ENCODE measurements around the gene HSPG2.
A peak's percentile ranks its signal among the peaks of the same experiment; 100 is the strongest.
"Not testable (repeated sequence)": the region's sequence is repeated elsewhere in the genome, so short reads cannot be mapped to it uniquely, and the experiment has no call there.

The HSPG2 gene

DNA sequence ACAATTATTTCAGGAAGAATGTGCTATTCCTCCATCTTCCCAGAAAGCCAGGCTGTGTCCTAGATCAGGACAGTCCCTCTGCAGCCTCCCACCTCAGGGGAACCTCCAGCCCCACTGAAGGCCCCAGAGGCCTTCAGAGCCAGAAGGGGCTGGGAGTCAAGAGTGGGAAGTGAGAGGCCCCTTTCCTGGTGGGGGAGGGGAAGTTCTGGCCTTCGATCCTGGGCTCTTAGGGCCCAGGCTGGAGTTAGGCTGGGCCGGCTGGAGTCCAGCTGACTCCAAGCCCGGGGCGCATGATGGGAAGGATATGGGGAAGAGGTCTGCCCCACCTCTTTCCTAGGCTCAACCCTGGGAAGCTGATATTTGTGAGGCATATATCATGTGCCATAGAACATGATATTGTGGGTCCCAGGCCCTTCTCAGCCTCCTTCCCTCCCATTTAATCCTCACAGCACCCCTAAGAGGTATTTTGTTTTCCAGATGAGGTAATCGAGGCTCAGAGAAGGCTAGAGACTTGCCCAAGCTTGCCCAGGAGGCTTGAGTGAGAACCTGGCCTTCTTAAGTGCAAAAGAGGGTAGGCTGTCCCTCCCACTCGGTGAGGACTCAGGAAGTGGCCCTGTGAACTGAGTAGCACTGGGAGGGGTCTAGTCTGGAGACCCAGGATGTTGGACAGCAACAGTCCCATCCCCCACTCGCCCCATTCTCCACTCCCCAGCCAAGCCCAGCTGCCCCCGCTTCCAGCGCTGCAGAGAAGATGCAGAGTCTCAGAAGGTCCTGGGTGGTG, 18.6 kb upstream of the HSPG2 start:
- DNase-seq (ENCODE audit: low spot score) = no peak

DNA sequence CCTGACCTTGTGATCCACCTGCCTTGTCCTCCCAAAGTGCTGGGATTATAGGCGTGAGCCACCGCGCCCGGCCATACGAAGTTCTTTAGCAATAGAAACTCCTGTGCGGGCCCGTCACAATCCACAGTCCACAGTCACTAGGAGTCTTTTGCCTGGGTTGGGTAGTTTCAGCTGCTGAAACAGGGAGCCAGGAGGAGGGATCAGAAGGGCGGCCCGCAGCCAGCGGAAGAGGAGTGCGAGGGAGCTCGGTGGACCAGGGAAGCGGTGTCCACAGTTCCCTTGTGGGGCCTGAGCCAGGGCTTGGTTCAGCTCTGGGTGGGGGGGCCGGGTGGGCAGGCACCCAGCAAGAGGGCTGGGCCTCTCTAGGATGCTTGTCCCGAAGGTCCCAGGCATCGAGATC, 17.9 kb upstream of the HSPG2 start:
- DNase-seq (ENCODE audit: low spot score) = no peak

- DNase-seq (ENCODE audit: low spot score) = no peak
Measured at GRCh38 chr1:21952786-21953520, 15.8 kb upstream of the HSPG2 start.

- DNase-seq (ENCODE audit: low spot score) = no peak
Measured at GRCh38 chr1:21951226-21951870, 14.2 kb upstream of the HSPG2 start.

DNA sequence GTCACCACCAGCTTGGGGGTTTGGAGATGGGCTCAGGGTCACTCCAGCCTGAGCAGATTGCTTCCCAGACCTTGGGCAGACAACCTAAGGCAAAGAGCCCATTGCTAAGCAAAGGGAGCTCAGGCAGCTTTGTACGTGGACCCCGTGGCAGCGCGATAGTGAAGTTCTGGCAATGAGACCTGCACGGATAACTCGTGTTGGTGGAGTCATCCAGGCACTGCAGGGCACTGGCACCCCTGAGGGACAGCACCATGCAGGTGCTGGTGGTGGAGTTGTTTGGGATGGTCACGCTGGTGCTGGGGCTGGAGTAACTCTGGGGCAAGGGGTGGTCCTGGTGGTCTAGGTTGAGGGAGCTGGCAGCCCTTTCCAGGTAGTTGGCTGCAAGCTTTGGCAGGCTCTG, 13.6 kb upstream of the HSPG2 start:
- no peak for DNase-seq (ENCODE audit: low spot score)

DNA sequence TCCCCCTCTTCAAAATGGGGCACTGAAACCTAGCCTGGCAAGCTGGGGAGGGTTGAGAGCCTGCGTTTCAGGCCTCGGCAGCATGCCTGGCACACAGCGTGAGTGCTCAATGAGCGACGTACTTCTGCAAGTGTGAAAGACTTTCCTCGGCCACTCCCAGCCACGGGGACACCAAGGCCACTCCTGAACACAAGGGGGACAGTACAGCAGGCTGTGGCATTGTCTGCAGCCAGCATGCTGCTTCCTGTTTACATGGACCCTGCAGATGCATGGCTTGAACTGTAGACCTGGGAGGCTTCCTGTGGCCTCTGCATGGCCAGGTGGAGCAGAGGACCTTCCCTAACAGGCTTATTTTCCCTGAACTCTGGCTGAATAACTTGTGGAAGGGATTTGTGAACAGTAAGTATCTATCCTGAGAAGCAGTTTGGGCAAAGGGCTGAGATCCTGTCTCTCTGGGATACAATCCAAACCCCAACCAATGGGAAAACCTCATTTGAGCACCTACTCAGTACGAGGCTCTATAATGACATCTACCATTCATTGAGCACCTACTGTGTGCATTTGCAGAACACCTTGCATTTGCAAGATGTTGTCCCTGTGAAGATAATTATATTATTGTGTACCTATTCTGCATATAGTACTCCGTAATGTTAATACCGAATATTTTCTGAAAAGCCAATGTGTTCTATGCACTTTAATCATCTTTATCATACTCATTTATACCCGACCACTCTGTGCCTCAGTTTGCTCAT, 9.9 kb upstream of the HSPG2 start:
- no peak for DNase-seq (ENCODE audit: low spot score)

DNA sequence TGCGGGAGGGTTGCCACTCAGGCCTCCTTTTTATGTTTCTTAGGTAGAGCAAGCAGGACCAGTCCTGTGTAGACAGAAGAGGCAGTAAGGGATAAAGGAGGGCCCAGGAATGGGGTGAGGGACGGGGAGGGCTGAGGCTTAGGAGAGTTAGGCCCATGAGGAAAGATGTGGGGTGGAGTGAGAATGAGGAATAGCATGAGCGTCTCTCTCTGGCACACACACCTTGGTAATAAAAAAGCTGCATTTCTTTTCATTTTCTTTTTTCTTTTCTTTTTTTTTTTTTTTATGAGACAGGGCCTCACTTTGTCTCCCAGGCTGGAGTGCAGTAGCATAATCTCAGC, 7.6 kb upstream of the HSPG2 start:
- DNase-seq (ENCODE audit: low spot score) = no peak

DNA sequence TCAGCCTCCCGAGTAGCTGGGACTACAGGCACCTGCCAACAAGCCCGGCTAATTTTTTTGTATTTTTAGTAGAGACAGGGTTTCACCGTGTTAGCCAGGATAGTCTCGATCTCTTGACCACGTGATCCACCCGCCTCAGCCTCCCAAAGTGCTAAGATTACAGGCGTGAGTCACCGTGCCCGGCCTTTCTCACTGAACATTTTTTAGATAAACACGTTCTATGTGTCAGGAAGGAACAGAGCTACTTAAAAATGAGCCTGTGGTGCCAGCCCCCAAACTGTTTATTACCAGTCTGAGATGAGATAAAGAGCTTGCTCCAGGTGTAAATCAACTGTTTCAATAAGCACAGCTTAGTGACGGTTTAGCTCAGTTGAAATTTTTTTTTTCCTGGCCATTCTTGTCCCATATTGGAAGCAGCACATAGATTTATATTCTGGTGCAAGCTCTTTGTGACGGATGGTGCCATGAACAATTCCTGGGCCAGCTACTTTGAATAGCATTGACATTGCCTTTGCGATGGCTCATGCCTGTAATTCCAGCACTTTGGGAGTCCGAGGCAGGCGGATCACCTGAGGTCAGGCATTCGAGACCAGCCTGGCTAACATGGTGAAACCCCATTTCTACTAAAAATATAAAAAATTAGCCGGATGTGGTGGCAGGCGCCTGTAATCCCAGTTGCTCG, 6.0 kb upstream of the HSPG2 start:
- not testable (repeated sequence) for DNase-seq (ENCODE audit: low spot score)

- no peak for DNase-seq (ENCODE audit: low spot score)
Measured at GRCh38 chr1:21942464-21942863, 5.4 kb upstream of the HSPG2 start.

DNA sequence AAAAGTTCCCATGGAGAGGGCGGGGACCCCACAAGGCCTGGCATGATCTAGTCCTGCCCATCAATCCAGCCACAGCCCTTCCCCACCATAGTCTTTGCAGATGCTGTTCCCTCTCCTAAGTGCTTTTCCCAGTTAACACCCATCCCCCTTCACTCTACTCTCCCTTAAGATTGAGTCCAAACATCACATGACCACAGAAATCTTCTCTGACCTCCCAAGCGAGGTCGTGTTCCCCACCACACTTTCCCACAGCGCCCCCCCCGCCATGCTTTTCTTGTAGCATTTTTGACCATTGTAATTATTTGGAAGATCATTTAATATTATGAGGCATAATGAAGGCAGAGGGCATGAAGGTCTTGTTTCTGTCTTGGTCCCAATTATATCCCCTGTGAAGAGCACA, 4.3 kb upstream of the HSPG2 start:
- DNase-seq (ENCODE audit: low spot score) = no peak

DNA sequence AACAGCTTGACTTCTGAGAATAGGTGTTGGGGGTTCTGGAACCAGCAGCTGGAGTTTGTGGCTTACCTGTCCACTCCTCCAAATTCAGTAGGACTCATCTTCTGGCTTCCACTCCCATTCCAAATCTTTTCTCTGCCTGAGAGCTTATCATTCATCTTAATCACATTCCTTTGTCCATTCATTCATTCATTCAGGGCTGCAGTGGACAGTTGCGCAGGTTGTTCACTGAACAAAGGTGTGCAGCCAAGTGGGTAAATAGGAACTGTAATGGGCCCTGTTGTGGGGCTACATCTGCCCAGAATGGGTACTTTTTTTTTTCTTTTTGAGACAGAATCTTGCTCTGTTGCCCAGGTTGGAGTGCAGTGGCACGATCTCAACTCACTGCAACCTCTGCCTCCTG, 3.4 kb upstream of the HSPG2 start:
- no peak for DNase-seq (ENCODE audit: low spot score)

- DNase-seq (ENCODE audit: low spot score) = no peak
Measured at GRCh38 chr1:21939650-21940374, 2.7 kb upstream of the HSPG2 start.

DNA sequence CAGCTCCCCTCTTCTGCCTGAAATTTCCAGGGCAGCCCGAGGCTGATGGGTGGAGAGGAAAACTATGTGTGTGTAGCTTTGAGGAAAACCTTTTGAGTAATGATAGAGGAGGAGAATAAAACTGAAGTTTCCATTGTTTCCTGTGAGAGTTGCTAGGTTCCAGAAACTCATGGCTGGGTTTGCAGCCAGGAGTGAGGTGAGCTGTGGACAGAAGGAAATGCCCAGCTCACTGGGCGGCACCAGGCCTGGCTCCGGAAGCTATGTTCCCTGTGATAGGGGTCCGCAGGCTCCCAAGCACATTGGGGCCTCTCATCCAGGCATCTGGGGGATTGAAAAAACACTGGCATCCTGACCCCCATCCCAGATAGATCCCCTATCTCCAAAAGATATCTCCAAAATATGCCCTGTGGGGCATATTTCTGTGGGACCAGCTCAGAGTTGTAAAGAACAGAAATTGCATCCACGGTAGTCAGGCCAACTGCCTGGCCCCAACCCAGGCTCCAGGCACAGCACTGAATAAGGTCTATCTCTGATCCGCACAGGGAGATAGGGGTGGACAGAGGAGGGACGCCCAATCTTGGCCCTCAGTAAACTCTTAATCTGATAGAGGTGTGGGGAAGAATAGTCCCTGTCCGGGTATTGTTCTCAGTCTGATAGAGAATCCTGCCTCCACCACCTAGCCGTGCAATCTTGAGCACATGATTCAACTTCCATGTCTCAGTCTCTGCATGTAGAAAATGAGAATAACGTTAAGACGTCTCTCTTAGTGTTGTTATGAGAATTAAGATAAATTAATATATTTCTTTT, 1.8 kb upstream of the HSPG2 start:
- DNase-seq (ENCODE audit: low spot score) = no peak

- DNase-seq (ENCODE audit: low spot score) = peak; percentile 79
Measured at GRCh38 chr1:21937372-21938121, 437 bp upstream of the HSPG2 start.

GRCh38 chr1:21936366-21937031, 611 bp downstream of the HSPG2 start:
- DNase-seq (ENCODE audit: low spot score) = no peak

GRCh38 chr1:21935891-21936365, 1.2 kb downstream of the HSPG2 start:
- DNase-seq (ENCODE audit: low spot score) = no peak

DNA sequence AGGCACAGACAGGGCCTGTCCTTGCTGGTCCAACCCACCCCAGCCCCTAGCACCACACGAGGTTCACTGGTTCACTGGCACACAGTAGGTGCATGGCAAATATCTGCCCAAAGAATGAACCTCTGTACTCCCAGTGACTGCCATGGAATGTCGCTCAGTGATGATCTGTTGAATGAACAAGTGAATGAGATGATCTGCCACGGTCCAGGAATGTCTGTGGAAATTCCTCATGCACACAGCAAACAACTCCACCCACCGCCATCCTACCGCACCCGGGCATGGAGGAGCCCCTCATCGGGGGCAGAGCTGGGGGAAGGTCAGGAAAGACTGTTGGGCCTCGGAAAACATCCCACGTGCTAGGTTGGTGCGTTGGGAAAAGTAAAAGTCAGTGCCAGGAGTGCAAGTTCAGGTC, 1.7 kb downstream of the HSPG2 start:
- no peak for DNase-seq (ENCODE audit: low spot score)

DNA sequence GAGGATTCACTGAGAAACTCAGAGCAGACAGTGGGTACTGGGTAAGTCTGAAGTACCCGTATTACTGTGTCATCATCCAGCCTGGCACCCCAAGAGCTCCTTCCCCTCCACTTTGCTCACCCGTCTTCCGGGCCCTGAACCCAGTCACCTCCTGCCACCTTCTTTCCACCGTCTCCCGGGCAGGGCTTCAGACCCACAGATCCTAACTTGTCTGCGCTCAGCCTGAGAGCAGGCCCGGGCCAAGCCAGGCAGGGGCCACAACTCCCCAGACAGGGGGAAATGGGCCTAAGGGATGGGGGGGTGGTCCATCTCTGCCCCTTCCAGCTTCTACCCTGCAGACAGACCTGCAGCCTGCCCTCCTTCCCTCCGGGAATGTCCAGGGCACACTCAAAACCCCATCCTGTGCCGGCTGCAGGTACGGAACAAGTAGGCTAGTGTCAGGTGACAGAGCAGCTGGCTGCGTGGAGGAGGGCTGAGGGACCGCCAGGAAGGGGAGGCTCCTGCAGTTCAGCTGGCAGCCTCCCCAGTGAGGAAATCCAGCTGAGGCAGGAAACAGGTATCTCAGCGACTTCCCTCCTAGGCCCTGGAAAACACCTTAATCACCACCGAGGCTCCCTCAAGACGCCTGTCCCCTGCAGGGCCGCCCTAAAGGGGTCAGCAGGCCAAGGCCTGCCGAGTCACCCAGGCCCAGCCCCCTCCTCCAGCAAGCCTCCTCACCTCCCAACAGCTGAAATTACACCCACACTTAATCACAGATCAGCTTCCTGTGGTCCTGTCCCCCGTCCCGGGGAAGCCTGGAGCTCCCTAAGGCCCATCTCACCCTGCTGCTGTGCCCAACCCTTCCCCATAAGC, 3.5 kb downstream of the HSPG2 start:
- no peak for DNase-seq (ENCODE audit: low spot score)
